ENCODE data around the gene TMEM187.

- TF ChIP-seq CTCF (IDR thresholded peaks at IDR 0.05) (no peak), EZH2phosphoT487 (IDR thresholded peaks at IDR 0.05) (no peak), EZH2 (IDR thresholded peaks at IDR 0.05) (no peak)
Measured at GRCh38 chrX:154026136-154027021, 53.8 kb downstream of the TMEM187 start.

All from neural progenitor cell (in vitro differentiated cells).